ENCODE measurements around the gene TMEM192.
"Not testable (repeated sequence)": the region's sequence is repeated elsewhere in the genome, so short reads cannot be mapped to it uniquely, and the experiment has no call there.

Gene TMEM192

DNA sequence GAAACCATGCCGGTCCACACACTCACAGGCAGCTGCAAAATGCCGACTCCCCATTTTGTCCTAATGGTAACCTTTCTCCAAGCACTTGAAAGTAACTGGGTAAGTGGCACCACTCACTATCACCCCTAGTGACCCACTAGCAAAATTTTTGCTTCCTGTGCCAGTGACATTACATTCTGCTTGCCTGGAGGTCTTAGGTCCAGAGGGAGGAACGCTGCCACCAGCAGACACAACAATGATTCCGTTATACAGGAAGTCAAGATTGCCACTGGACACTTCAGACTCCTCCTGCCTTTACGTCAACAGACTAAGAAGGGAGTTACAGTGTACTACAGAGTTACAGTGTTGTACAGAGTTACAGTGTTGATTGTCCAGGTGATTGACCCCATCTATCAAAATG lies 11.8 kb upstream of the TMEM192 start:
- Mint-ChIP-seq H3K9me3 (no peaks in the 10 kb centered on the region), H3K4me1 (ENCODE audit: low read depth) (no peaks in the 10 kb centered on the region), H3K27me3 (no peaks in the 10 kb centered on the region), H3K4me3 (no peak overlapping the region), H3K36me3 (ENCODE audit: low read depth) (no peaks in the 10 kb centered on the region), H3K27ac (no peak overlapping the region)
- intact Hi-C loops (cut with micrococcal nuclease): no loop called here

DNA sequence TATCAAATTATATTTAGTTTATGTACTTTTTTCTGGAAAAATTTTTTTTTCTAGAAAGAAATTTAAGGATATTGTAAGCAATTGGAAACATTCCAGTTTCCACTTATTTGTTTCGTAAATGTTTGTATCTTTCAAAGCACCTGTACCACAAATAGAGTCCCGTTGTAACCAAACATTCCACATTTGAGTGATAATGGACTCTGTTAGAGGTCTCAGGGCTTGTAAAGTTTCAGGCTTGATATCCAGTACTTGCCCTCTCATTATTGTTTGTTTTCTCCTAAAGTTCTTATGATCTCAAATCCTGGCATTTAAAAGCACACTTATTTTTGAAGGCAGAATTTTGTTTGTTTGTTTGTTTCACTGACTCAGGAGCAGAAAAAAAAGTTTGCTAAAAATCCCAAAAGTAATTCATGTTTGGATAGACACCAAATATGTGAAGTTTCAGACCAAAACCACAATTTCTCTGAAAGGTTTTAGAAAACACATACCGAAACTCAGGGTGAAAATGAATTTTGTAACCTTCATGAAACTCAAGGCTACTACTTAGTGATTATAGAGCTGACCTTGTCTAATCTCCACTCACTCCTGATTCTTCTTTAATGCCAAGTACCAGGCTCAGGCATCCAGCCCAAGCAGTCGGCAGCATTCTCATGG lies 5.7 kb upstream of the TMEM192 start:
- no peak overlapping the region for H3K4me3 Mint-ChIP-seq
- peaks cover 13% of the 10 kb centered on the region for H3K27me3 Mint-ChIP-seq
- no peaks in the 10 kb centered on the region for H3K9me3 Mint-ChIP-seq
- no peaks in the 10 kb centered on the region for H3K36me3 Mint-ChIP-seq (ENCODE audit: low read depth)
- H3K27ac Mint-ChIP-seq: no peak overlapping the region
- no peaks in the 10 kb centered on the region for H3K4me1 Mint-ChIP-seq (ENCODE audit: low read depth)
- intact Hi-C loops (cut with micrococcal nuclease): no loop called here

DNA sequence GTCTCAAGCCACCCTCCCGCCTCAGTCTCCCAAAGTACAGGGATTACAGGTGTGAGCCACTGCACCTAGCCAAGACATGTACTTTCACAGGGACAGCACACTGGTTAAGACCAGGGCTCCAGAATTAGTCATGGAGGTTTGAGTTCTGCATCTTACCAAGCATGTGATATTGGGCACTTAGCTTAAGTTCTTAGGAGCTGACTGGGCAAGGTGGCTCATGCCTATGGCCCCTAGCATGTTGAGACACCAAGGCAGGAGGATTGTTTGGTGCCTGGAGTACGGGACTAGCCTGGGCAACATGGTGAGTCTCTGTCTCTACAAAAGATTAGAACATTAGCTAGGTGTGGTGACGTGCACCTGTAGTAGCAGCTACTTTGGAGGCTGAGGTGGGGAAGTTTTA lies 2.6 kb upstream of the TMEM192 start:
- Mint-ChIP-seq H3K9me3 (no peaks in the 10 kb centered on the region), H3K4me1 (ENCODE audit: low read depth) (no peaks in the 10 kb centered on the region)

DNA sequence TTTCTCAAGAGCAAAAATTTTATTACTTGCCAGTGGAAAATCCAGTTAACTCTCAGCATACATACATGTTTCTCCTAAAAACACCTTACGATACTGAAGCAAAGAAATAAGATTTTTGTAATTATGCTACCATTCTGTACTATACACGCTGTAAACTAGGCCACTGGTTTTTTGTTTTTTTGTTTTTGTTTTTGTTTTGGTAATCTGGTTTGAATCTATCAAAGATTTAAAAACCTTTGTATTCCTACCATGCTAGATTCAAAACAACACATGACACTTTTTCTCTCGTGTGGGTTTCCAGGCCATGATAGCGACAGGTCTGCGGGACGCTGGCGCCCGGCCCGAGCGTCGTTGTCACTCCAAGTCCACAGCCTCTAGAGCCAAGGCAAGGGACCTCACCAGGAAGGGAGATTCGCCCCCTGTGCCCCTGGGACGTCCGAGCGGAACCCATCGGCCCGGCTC lies 723 bp downstream of the TMEM192 start:
- peaks cover 13% of the 10 kb centered on the region for H3K27me3 Mint-ChIP-seq
- intact Hi-C loops (cut with micrococcal nuclease): loop anchor here (1.0 to 5.0 kb wide), 4 partner anchors 19 to 1945 kb away; partner anchors contain the start of genes MSMO1 and NAF1
- H3K4me3 Mint-ChIP-seq: peak overlapping the region; percentile 99

More for the DNA sequence above, 2.6 kb upstream of the TMEM192 start:
- H3K27ac Mint-ChIP-seq: no peak overlapping the region
- no peak overlapping the region for H3K4me3 Mint-ChIP-seq
- H3K36me3 Mint-ChIP-seq (ENCODE audit: low read depth): peaks cover 16% of the 10 kb centered on the region
- intact Hi-C loops (cut with micrococcal nuclease): no loop called here
- peaks cover 13% of the 10 kb centered on the region for H3K27me3 Mint-ChIP-seq

DNA sequence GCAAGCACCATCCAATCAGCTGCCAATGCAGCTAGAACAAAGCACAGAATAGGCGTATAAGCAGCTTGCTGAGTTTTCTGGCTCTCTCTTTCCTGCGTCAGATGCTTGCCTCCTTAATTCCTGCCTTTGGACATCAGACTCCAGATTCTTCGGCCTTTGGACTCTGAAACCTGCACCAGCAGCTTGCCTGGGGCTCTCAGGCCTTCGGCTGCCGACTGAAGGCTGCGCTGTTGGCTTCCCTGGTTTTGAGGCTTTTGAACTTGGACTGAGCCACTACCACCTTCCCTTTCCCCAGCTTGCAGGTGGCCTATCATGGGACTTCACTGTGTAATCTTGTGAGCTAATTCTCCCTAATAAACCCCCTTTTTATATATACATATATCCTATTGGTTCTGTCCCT lies 6.1 kb downstream of the TMEM192 start:
- Mint-ChIP-seq H3K27ac (no peak overlapping the region), H3K4me1 (ENCODE audit: low read depth) (peaks cover 22% of the 10 kb centered on the region), H3K4me3 (no peak overlapping the region), H3K36me3 (ENCODE audit: low read depth) (peaks cover 34% of the 10 kb centered on the region), H3K27me3 (no peaks in the 10 kb centered on the region), H3K9me3 (no peaks in the 10 kb centered on the region)
- intact Hi-C loops (cut with micrococcal nuclease): no loop called here

More for the DNA sequence above, 723 bp downstream of the TMEM192 start:
- Mint-ChIP-seq H3K27ac (peak overlapping the region; percentile 95), H3K9me3 (no peaks in the 10 kb centered on the region), H3K36me3 (ENCODE audit: low read depth) (peaks cover 26% of the 10 kb centered on the region), H3K4me1 (ENCODE audit: low read depth) (peaks cover 11% of the 10 kb centered on the region)

DNA sequence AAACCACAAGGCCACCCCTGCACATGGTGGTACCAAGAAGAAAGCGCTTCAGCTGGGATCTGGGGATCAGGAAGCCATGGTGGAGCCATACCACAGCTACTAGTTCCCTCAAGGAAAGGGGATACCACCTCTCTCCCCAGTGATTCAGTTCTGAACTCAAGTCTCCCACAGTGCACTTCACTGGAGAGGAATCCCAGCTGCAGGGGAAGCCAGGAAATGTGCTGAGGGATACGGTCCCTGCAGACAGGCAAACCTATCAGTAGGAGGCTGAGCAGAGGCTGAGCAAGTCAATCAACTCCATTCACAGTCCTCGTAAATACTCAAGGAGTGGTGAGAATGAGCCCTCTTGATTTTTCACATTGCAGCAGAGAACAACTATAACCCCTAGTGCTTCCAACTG lies 11.0 kb downstream of the TMEM192 start:
- no peak overlapping the region for H3K4me3 Mint-ChIP-seq
- no peak overlapping the region for H3K27ac Mint-ChIP-seq
- peaks cover 7% of the 10 kb centered on the region for H3K4me1 Mint-ChIP-seq (ENCODE audit: low read depth)
- intact Hi-C loops (cut with micrococcal nuclease): loop anchor here (5.0 kb wide), 1 partner anchor 324 kb away; no protein-coding TSS in a partner anchor
- no peaks in the 10 kb centered on the region for H3K9me3 Mint-ChIP-seq
- H3K27me3 Mint-ChIP-seq: no peaks in the 10 kb centered on the region
- peaks cover 60% of the 10 kb centered on the region for H3K36me3 Mint-ChIP-seq (ENCODE audit: low read depth)

DNA sequence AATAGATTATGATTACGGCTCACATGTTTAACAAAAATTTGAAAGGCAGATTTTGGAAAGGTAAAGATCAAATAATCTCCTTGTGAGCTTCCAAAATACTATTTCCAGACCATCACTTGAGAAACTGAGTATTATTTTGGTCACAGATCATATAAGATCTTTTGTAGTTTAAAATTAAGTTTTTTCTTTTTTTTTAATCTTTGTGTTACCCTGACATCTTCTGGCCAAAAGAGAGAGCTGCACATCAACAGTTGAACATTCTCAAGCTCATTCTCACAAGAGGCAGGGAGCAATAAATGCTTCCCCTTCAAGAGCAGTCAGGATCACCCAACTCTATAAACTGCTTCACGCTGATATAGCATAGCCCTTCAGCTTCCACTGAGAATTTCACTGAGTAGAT lies 15.9 kb downstream of the TMEM192 start:
- no peaks in the 10 kb centered on the region for H3K4me1 Mint-ChIP-seq (ENCODE audit: low read depth)
- H3K4me3 Mint-ChIP-seq: no peak overlapping the region
- peaks cover 89% of the 10 kb centered on the region for H3K36me3 Mint-ChIP-seq (ENCODE audit: low read depth)
- no peaks in the 10 kb centered on the region for H3K27me3 Mint-ChIP-seq
- no peak overlapping the region for H3K27ac Mint-ChIP-seq
- H3K9me3 Mint-ChIP-seq: no peaks in the 10 kb centered on the region
- intact Hi-C loops (cut with micrococcal nuclease): no loop called here

DNA sequence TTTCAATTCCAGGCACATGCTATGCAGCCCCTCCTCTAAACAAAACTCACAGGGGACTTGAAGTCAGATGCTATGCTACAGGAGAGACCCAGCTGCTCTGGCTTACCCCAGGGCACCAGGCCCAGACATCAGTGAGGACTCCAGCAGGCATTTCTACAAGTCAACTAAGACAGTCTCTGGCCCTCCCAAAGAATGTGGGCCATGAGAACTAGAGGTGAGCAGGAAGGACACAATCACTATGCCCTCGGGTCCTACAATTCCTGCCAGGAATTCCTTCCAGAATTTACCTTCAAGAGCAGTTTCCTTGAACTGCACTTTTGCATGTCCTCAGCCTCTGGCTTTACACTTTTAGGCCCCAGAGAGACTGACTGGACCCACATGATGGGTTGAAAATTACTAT lies 17.4 kb downstream of the TMEM192 start:
- H3K9me3 Mint-ChIP-seq: no peaks in the 10 kb centered on the region
- H3K27me3 Mint-ChIP-seq: no peaks in the 10 kb centered on the region
- no peak overlapping the region for H3K27ac Mint-ChIP-seq
- intact Hi-C loops (cut with micrococcal nuclease): no loop called here
- H3K4me1 Mint-ChIP-seq (ENCODE audit: low read depth): no peaks in the 10 kb centered on the region
- peaks cover 89% of the 10 kb centered on the region for H3K36me3 Mint-ChIP-seq (ENCODE audit: low read depth)
- no peak overlapping the region for H3K4me3 Mint-ChIP-seq

DNA sequence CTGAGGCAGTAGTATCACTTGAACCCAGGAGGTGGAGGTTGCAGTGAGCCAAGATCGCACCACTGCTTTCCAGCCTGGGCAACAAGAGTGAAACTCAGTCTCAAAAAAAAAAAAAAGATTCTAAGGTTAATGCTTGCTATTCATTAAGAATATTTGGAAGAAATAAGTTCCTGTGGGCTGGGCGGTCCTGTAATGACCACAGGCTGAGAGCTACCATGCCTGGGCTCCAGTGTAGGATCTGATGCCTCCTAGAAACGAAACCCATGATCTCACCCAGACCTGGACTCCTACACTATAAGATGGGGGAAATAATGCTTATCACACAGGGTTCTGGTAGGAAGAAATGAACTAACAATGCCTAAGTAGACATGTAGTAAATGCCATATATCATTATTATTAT lies 17.8 kb downstream of the TMEM192 start:
- Mint-ChIP-seq H3K9me3 (no peaks in the 10 kb centered on the region), H3K27ac (no peak overlapping the region), H3K4me1 (ENCODE audit: low read depth) (no peaks in the 10 kb centered on the region), H3K4me3 (no peak overlapping the region), H3K36me3 (ENCODE audit: low read depth) (peaks cover 91% of the 10 kb centered on the region), H3K27me3 (no peaks in the 10 kb centered on the region)
- intact Hi-C loops (cut with micrococcal nuclease): no loop called here

DNA sequence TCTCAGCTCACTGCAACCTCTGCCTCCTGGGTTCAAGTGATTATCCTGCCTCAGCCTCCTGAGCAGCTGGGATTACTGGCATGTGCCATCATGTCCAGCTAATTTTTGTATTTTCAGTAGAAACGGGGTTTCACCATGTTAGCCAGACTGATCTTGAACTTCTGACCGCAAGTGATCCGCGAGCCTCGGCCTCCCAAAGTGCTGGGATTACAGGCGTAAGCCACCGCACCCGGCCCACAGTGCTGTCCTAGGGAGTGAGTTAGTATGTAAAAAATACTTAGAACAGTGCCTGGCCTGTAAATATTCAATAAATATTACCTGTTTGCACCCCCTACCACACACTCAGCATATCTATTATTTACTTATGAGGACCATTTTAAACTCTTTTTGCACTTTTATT lies 20.5 kb downstream of the TMEM192 start:
- H3K9me3 Mint-ChIP-seq; H3K27ac Mint-ChIP-seq; intact Hi-C loops (cut with micrococcal nuclease); H3K4me3 Mint-ChIP-seq; H3K27me3 Mint-ChIP-seq; H3K4me1 Mint-ChIP-seq (ENCODE audit: low read depth): not testable (repeated sequence)
- peaks cover 95% of the 10 kb centered on the region for H3K36me3 Mint-ChIP-seq (ENCODE audit: low read depth)

DNA sequence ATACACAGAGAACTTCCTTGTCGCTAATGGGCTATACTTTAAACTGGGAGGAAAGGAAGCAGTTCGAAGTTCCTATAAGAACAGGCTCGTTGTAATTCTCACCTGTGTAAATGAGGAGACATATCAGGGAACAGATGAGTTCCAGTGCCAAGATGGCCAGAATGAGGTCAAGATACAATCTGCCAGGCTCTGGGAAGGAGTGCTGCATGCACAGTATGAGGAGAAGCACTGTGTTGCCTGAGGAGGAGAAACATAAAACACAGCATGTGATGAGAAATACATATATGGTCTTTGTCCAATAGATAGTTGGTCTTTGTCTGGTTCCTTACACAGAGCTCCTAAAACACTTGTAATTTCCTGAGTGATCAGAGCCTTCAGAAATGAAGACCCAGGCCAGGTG lies 24.3 kb downstream of the TMEM192 start:
- no peak overlapping the region for H3K4me3 Mint-ChIP-seq
- H3K9me3 Mint-ChIP-seq: no peaks in the 10 kb centered on the region
- no peaks in the 10 kb centered on the region for H3K27me3 Mint-ChIP-seq
- H3K27ac Mint-ChIP-seq: no peak overlapping the region
- H3K4me1 Mint-ChIP-seq (ENCODE audit: low read depth): no peaks in the 10 kb centered on the region
- peaks cover 98% of the 10 kb centered on the region for H3K36me3 Mint-ChIP-seq (ENCODE audit: low read depth)
- intact Hi-C loops (cut with micrococcal nuclease): no loop called here

DNA sequence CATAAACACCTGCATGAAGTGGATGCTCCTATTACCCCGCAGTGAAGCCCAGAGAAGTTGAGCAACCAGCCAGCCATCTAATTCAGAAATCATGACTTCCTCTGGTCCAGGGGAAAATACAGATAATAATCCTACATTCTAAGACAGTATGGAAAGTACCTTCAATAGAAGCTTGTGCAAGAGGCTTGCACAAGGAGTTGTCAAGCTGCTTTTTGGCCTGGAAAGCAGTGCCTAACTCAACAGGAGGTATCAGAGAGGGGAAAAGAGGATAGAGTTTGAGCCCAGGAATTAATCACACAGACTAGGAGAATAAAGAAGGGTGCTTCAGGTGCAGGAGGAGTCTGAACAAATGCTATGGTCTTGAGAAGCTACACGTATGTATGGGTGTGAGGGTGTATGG lies 26.7 kb downstream of the TMEM192 start:
- Mint-ChIP-seq H3K9me3 (no peaks in the 10 kb centered on the region), H3K36me3 (ENCODE audit: low read depth) (peaks cover 92% of the 10 kb centered on the region)
- intact Hi-C loops (cut with micrococcal nuclease): no loop called here

DNA sequence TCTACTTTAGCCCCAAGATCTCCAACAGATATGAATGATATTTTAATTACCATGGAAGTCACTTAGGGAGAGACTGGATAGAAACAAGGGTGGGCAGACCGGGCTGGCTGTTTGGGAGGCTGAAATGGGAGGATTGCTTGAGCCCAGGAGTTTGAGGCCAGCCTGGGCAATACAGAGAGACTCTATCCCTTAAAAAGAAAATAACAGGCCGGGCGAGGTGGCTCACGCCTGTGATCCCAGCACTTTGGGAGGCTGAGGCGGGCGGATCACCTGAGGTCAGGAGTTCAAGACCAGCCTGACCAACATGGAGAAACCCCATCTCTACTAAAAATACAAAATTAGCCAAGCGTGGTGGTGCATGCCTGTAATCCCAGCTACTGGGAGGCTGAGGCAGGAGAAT lies 27.9 kb downstream of the TMEM192 start:
- H3K9me3 Mint-ChIP-seq; H3K27ac Mint-ChIP-seq; H3K27me3 Mint-ChIP-seq; intact Hi-C loops (cut with micrococcal nuclease); H3K4me1 Mint-ChIP-seq (ENCODE audit: low read depth); H3K4me3 Mint-ChIP-seq: not testable (repeated sequence)
- H3K36me3 Mint-ChIP-seq (ENCODE audit: low read depth): peaks cover 81% of the 10 kb centered on the region

More for the DNA sequence above, 26.7 kb downstream of the TMEM192 start:
- H3K27me3 Mint-ChIP-seq: no peaks in the 10 kb centered on the region
- H3K4me3 Mint-ChIP-seq: no peak overlapping the region
- H3K27ac Mint-ChIP-seq: no peak overlapping the region
- no peaks in the 10 kb centered on the region for H3K4me1 Mint-ChIP-seq (ENCODE audit: low read depth)

DNA sequence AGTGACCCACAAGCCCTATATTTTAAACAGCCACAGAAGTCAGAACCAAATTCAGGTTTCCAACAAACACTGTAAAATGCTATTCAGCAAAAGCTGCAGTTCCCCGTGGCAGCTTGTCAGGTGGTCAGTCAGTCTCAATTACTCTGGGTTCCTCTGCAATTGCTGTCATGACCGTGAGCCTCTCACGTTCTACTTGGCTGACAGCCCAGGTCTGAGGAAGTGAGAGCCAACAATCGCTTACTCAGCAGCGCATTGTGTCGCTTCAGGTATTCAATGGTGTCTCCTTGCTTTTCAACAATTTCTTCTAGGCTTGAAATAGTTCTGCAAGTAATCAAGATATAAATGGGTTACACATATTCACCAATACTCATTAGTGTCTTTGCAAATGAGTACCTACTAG lies 33.2 kb downstream of the TMEM192 start:
- no peaks in the 10 kb centered on the region for H3K9me3 Mint-ChIP-seq
- H3K36me3 Mint-ChIP-seq (ENCODE audit: low read depth): peaks cover 75% of the 10 kb centered on the region
- peaks cover 5% of the 10 kb centered on the region for H3K4me1 Mint-ChIP-seq (ENCODE audit: low read depth)
- intact Hi-C loops (cut with micrococcal nuclease): no loop called here
- H3K27me3 Mint-ChIP-seq: no peaks in the 10 kb centered on the region
- H3K27ac Mint-ChIP-seq: no peak overlapping the region
- no peak overlapping the region for H3K4me3 Mint-ChIP-seq

DNA sequence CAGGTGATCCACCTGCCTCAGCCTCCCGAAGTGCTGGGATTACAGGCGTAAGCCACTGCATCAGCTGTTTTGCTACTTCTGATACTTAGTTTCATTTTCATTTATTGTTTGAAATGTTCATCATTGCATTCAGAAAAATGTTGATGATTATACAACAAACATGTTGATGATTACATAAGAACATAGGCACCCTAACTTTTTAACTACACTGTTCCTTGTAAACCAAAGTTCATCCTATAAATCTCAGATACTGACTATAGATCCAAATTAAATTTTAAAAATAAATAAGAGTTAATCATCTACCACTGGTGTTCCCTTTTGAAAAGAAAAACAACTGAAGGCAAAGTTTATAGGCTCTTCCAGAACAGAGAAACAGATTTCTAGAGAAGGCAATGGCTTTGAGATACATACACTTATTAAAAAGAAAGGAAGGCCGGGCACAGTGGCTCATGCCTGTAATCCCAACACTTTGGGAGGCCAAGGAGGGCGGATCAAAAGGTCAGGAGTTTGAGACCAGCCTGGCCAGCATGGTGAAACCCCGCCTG lies 35.6 kb downstream of the TMEM192 start:
- Mint-ChIP-seq H3K4me1 (ENCODE audit: low read depth) (peaks cover 5% of the 10 kb centered on the region), H3K27me3 (no peaks in the 10 kb centered on the region), H3K9me3 (no peaks in the 10 kb centered on the region), H3K27ac (no peak overlapping the region), H3K36me3 (ENCODE audit: low read depth) (peaks cover 63% of the 10 kb centered on the region), H3K4me3 (no peak overlapping the region)
- intact Hi-C loops (cut with micrococcal nuclease): no loop called here

Data from dendritic cell treated with granulocyte-macrophage colony-stimulating factor and Interleukin-4, amounts not matched to agents 40 ng/mL and 50 ng/mL, for 4 days (primary cell).